OCI-LY3 (cell line): ENCODE results near the gene OR7A5.
"Not testable (repeated sequence)": the region's sequence is repeated elsewhere in the genome, so short reads cannot be mapped to it uniquely, and the experiment has no call there.

Experiments used
- H2AFZ ChIP-seq: fragments of 200-600, 300-600 bp; shearing (Covaris generic); 2 replicates; pipeline ENCODE4 v1.6.0; 2014; ENCODE audit warnings: antibody characterized with exemption, low read depth, low read length
- H3K27ac ChIP-seq: fragments of 200-600, 300-600 bp; sonication (generic); 2 replicates; pipeline ENCODE4 v1.5.1; 2014; ENCODE audit warnings: mild to moderate bottlenecking, low read length, moderate library complexity, mixed read lengths
- H3K27me3 ChIP-seq: fragments of 200-600, 300-600 bp; sonication (generic); 2 replicates; pipeline ENCODE4 v1.6.1; 2014; ENCODE audit warnings: low read depth, low read length, mixed read lengths
- H3K36me3 ChIP-seq: fragments of 200-600, 300-600 bp; sonication (generic); replicated peaks from 2 replicates; pipeline ENCODE3; 2014; ENCODE audit warnings: low read depth, low read length, mixed read lengths
- H3K4me1 ChIP-seq: fragments of 300-600, 200-600 bp; sonication (generic); 2 replicates; pipeline ENCODE4 v1.6.1; 2014; ENCODE audit warnings: low read length, mixed read lengths
- H3K4me2 ChIP-seq: fragments of 200-600, 300-600 bp; sonication (generic); 2 replicates; pipeline ENCODE4 v1.6.1; 2014; ENCODE audit warnings: low read length, mixed read lengths
- H3K4me3 ChIP-seq: fragments of 300-600, 200-600 bp; sonication (generic); 2 replicates; pipeline ENCODE4 v1.5.1; 2014; ENCODE audit warnings: antibody characterized with exemption, mild to moderate bottlenecking, low read length, moderate library complexity
- H3K79me2 ChIP-seq: fragments of 300-600, 200-600 bp; shearing (Covaris generic); 2 replicates; pipeline ENCODE4 v1.6.1; 2014; ENCODE audit warnings: mild to moderate bottlenecking, low read length, mixed read lengths
- H3K9ac ChIP-seq: fragments of 300-600, 200-600 bp; shearing (Covaris generic); 2 replicates; pipeline ENCODE4 v1.6.0; 2014; ENCODE audit warnings: mild to moderate bottlenecking, low read length, moderate library complexity
- H3K9me3 ChIP-seq: fragments of 200-600, 300-600 bp; shearing (Covaris generic); 2 replicates; pipeline ENCODE4 v1.6.1; 2014; ENCODE audit warnings: low read length, mixed read lengths; ENCODE audit not compliant: insufficient read depth
- H4K20me1 ChIP-seq: fragments of 200-600, 300-600 bp; sonication (generic); 2 replicates; pipeline ENCODE4 v1.6.1; 2016; ENCODE audit warnings: low read length, mixed read lengths; ENCODE audit not compliant: insufficient read depth
- CTCF ChIP-seq: fragments of 200-600, 300-600 bp; sonication (generic); IDR thresholded peaks from 2 replicates; pipeline ENCODE4 v1.5.1; 2014; ENCODE audit warnings: antibody characterized with exemption, low read length, low read depth
- EZH2phosphoT487 ChIP-seq: fragments of 200-600 bp; shearing (Covaris generic); IDR thresholded peaks from 2 replicates; pipeline ENCODE4 v1.6.1; 2018; ENCODE audit warnings: antibody characterized with exemption, mixed run types, low read depth

The OR7A5 gene

GRCh38 chr19:14779151-14779550, 55.8 kb downstream of the OR7A5 start:
- H3K4me3 ChIP-seq = no peak overlapping the region
- H3K79me2 ChIP-seq = no peaks in the 10 kb centered on the region
- no peaks in the 10 kb centered on the region for H3K9me3 ChIP-seq
- no peaks in the 10 kb centered on the region for H4K20me1 ChIP-seq
- no peak overlapping the region for H3K9ac ChIP-seq
- no peak for TF ChIP-seq CTCF
- TF ChIP-seq EZH2phosphoT487 = no peak
- no peaks in the 10 kb centered on the region for H3K36me3 ChIP-seq
- H3K27me3 ChIP-seq = no peaks in the 10 kb centered on the region
- H2AFZ ChIP-seq = no peak overlapping the region
- H3K4me2 ChIP-seq = no peak overlapping the region
- no peak overlapping the region for H3K27ac ChIP-seq
- H3K4me1 ChIP-seq = peaks cover 3% of the 10 kb centered on the region; the same call in 1 of the 2 replicates

GRCh38 chr19:14778110-14778845, 56.7 kb downstream of the OR7A5 start, which contains the start of gene ADGRE2:
Gene ADGRE2, minus strand, starts transcription at chr19:14778560. Its CDS starts 1,804 bp downstream, at chr19:14776756.
- H2AFZ ChIP-seq, H3K79me2 ChIP-seq, H3K27ac ChIP-seq, H3K27me3 ChIP-seq, H3K4me1 ChIP-seq, H3K4me2 ChIP-seq, H3K9ac ChIP-seq, H4K20me1 ChIP-seq, H3K9me3 ChIP-seq, H3K36me3 ChIP-seq, H3K4me3 ChIP-seq: not testable (repeated sequence)

- not testable (repeated sequence) for H3K9me3 ChIP-seq, H3K27ac ChIP-seq, H3K4me2 ChIP-seq
Observed at GRCh38 chr19:14777645-14778044, 57.3 kb downstream of the OR7A5 start.

More at GRCh38 chr19:14777645-14778044, 57.3 kb downstream of the OR7A5 start:
- H3K36me3 ChIP-seq, H4K20me1 ChIP-seq, H3K4me3 ChIP-seq, H2AFZ ChIP-seq, H3K4me1 ChIP-seq, H3K9ac ChIP-seq, H3K27me3 ChIP-seq, H3K79me2 ChIP-seq: not testable (repeated sequence)
